HG02840 (cell line): Measurements from ENCODE around the gene ITGA6.

Source experiments
- ATAC-seq: cut with Tn5 transposase; IDR thresholded peaks from one replicate; pipeline ENCODE4 v1.9.1; 2021; ENCODE audit warnings: mild to moderate bottlenecking, moderate library complexity, moderate number of reproducible peaks; ENCODE audit not compliant: unreplicated experiment, low FRiP score

Gene ITGA6

DNA sequence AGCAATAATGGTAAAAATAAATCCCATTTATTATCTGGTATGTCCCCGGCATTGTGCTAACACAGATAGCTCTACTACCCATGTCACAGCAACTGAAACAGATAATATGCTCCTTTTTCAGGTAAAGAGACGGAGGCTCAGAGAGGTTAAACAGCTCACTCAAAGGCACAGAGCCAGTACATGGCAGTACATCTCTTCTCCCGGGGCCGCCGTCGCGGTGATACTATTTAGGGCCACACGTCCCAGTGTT lies 127.8 kb downstream of the ITGA6 start:
- ATAC-seq: peak; percentile 19
